AG08395 (cell line): Measurements from ENCODE around the gene HSPB6.

ENCODE experiments used
- DNase-seq: peaks from one replicate; pipeline ENCODE4 v3.0.0; 2012; ENCODE audit warnings: mixed read lengths, low spot score

HSPB6 gene

GRCh38 chr19:35716801-35717664 is 39.8 kb downstream of the HSPB6 start:
- peak; percentile 99 for DNase-seq

DNA sequence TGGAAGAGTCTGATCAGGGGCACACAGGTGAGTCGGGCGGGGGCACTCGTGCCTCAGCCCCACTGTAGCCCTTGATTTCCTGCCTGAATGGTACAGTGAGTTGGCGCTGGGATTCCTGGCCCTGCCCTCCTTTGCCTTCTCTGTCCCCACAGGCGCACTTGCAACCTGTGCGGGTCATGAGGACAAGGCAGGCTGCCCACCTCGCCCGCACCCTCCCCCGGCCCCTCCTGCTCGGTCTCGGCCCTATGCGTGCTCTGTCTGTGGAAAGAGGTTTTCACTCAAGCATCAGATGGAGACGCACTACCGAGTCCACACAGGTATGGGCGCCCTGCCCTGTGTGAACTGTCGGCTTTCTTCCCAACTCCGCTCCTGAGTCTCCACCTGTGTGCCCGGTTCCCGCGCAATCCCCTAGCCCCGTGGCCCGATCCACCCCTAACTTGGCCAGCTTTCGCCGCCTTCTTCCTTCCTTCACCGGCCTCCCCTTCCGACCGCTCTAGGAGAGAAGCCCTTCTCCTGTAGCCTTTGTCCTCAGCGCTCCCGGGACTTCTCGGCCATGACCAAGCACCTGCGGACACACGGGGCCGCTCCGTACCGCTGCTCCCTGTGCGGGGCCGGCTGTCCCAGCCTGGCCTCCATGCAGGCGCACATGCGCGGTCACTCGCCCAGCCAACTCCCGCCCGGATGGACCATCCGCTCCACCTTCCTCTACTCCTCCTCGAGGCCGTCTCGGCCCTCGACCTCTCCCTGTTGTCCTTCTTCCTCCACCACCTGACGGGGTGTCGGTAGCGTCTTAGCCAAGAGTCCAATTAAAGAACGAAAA is 40.6 kb downstream of the HSPB6 start:
- peak; percentile 70 for DNase-seq

- no peak for DNase-seq
Observed at GRCh38 chr19:35715355-35715809, 41.4 kb downstream of the HSPB6 start.

- no peak for DNase-seq
Observed at GRCh38 chr19:35714601-35715354, 42.1 kb downstream of the HSPB6 start.

DNA sequence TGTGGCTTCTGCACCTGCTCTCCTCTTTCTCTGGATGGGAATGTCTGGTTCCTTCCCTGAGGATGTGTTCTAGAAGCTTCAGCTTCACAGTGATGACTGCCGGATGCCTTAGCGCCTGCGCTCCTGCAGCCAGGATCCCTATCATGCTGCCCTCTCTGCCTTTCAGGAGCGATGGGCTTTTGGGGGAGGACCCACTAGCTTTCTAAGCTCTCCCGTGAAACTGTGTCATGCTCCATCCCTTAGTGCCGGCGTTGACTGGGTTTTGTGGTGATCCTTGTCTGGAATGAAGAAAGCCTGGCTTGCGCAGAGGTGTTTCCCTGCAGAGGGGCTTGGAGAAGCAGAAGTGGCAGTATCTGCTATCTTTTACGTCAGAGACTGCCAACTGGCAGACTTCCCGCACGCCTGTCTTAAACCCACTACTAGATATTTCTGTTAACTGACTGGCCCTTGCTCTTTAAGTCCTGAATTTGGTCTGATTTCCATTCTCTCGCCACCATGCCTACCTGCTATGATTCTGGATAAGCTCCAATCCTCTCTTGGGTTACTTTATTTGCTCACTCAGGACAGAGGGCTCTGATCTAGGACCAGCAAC is 42.8 kb downstream of the HSPB6 start:
- DNase-seq: no peak

- no peak for DNase-seq
Observed at GRCh38 chr19:35713506-35713850, 43.4 kb downstream of the HSPB6 start.

DNA sequence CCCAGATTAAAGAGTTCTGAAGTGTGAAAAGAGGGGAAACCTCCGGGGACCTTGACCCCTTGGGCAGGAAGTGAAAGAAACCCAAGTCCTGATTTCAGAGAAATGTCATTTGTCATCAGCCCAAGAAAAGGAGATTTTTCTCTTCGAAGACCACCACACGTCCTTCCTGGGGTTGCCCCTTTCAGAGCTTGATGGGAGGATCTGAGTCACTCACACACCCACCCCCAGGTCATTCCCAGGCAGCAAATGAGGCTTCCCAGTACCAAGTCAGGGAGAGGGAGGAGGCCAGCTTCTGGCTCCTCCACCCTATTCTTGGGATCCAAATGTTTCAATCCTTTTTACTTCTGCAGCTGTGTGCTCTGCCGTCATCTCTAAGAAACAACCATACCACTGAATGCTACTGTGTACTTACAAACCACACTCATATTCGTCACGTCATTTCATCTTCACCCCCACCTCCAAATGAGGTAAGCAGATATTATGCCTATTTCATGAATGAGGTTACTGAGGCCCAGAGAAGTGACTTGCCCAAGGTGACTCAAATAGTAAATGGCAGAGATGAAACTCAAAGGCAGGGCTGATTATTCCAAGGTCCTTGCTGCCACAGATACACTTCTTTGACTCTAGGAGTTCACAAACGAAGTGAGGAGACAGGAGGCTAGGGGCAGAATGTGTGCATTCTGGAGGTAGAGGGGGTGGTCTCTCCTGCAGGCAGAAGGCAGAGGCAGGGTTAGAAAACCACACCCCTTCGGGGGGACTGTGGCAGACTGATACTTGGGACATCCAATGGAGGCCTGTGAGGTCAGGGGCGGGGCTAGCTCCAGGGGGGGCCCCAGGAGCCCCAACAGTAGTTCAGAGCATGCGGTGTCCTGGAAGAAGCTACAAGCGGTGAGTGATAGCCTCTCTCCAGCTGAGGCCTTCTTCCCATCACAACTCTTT is 44.0 kb downstream of the HSPB6 start:
- DNase-seq: no peak

DNA sequence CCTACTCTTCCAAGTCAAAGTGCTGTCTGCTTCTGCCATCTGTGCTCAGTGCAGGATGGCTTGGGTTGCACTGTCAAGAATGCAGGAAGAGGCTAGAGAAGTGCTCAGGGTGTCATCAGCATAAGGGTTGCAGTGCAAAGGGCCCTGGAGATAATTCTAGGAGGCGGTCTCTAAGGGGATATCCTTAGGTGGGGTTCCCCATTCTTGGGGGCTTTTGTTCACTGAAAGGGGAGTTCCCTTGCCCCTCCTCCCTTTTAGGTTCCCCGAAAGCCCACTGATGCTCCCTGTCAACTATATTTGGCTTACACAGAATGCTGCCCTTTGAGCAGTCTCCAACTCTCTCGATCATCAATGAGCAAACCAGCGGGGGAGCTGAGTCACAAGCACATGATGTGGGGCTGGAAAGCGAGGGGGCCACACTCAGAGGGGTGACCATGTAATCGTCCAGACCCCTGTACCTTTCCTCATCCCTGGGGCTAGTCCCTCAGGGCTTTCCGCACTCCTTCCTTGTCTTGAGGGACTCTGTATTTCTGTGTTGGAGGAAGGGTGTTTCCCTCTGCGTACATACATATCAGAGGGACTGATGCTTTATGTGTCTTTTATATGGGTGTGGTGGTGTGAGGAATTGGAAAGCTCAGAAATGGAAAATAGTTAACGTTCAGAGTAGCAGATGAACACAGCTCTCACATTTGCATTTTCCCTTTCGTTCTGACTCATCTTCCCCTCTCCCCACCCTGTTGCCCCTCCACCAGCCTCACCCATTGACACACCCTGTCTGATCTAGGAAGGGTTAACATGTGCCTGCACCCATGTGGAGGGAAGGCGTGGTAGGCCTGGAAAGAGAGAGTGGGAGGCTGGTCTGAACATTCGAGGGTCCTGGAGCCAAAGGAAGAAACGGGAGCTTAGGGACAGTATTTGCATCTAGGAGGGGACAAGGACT is 45.8 kb downstream of the HSPB6 start:
- no peak for DNase-seq

GRCh38 chr19:35708391-35708790 is 48.4 kb downstream of the HSPB6 start:
- no peak for DNase-seq
